Myocyte (in vitro differentiated cells): ENCODE data around the gene STAMBPL1. TPM values are rescaled to one million over a fixed set of nuclear protein-coding genes. Genes with fewer than 3 reads are reported as not detected.

Source experiments
- DNase-seq: peaks from one replicate; pipeline ENCODE4 v3.0.0-alpha.2; 2012; ENCODE audit warnings: low read depth
- total RNA-seq: library from RNA; depleted of rRNA; stranded (reverse); fragments of >200 nt; gene quantifications from 2 replicates; pipeline ENCODE4 v1.2.3, GENCODE V29; 2014

The STAMBPL1 gene
- total RNA-seq, 1 donor from 2014 or later, result 10.0 TPM

- no peak for DNase-seq
Observed at GRCh38 chr10:88854684-88855083, 25.4 kb upstream of the STAMBPL1 start.

- DNase-seq, result no peak
Observed at GRCh38 chr10:88857831-88858230, 22.2 kb upstream of the STAMBPL1 start.

GRCh38 chr10:88858491-88858890, 21.6 kb upstream of the STAMBPL1 start:
- no peak for DNase-seq

GRCh38 chr10:88861036-88861435, 19.0 kb upstream of the STAMBPL1 start:
- no peak for DNase-seq

GRCh38 chr10:88865281-88865876, 14.7 kb upstream of the STAMBPL1 start:
- DNase-seq, result peak; percentile 54

- no peak for DNase-seq
Observed at GRCh38 chr10:88866454-88866853, 13.6 kb upstream of the STAMBPL1 start.

GRCh38 chr10:88870089-88870488, 10.0 kb upstream of the STAMBPL1 start:
- DNase-seq, result no peak

GRCh38 chr10:88873757-88874156, 6.3 kb upstream of the STAMBPL1 start:
- no peak for DNase-seq

GRCh38 chr10:88874281-88874680, 5.8 kb upstream of the STAMBPL1 start:
- DNase-seq, result no peak

GRCh38 chr10:88875081-88875480, 5.0 kb upstream of the STAMBPL1 start:
- DNase-seq, result no peak

GRCh38 chr10:88877298-88877697, 2.7 kb upstream of the STAMBPL1 start:
- DNase-seq, result no peak

GRCh38 chr10:88880282-88881076, 434 bp downstream of the STAMBPL1 start:
- DNase-seq, result peak; percentile 85

GRCh38 chr10:88881320-88881719, 1.3 kb downstream of the STAMBPL1 start:
- no peak for DNase-seq

GRCh38 chr10:88881922-88882645, 2.0 kb downstream of the STAMBPL1 start:
- no peak for DNase-seq

- peak; percentile 36 for DNase-seq
Observed at GRCh38 chr10:88882646-88883447, 2.8 kb downstream of the STAMBPL1 start.

GRCh38 chr10:88883448-88883809, 3.4 kb downstream of the STAMBPL1 start:
- DNase-seq, result no peak

- no peak for DNase-seq
Observed at GRCh38 chr10:88886557-88886956, 6.5 kb downstream of the STAMBPL1 start.

- DNase-seq, result no peak
Observed at GRCh38 chr10:88888810-88889445, 8.9 kb downstream of the STAMBPL1 start.

GRCh38 chr10:88889559-88890337, 9.7 kb downstream of the STAMBPL1 start:
- DNase-seq, result no peak
